ENCODE results near the gene PRPF6. TPM values are rescaled to one million over a fixed set of nuclear protein-coding genes. Genes with fewer than 3 reads are reported as not detected.

Gene PRPF6
- total RNA-seq, 2 experiments from 2014 or later: 45.1 to 73.7 TPM

DNA sequence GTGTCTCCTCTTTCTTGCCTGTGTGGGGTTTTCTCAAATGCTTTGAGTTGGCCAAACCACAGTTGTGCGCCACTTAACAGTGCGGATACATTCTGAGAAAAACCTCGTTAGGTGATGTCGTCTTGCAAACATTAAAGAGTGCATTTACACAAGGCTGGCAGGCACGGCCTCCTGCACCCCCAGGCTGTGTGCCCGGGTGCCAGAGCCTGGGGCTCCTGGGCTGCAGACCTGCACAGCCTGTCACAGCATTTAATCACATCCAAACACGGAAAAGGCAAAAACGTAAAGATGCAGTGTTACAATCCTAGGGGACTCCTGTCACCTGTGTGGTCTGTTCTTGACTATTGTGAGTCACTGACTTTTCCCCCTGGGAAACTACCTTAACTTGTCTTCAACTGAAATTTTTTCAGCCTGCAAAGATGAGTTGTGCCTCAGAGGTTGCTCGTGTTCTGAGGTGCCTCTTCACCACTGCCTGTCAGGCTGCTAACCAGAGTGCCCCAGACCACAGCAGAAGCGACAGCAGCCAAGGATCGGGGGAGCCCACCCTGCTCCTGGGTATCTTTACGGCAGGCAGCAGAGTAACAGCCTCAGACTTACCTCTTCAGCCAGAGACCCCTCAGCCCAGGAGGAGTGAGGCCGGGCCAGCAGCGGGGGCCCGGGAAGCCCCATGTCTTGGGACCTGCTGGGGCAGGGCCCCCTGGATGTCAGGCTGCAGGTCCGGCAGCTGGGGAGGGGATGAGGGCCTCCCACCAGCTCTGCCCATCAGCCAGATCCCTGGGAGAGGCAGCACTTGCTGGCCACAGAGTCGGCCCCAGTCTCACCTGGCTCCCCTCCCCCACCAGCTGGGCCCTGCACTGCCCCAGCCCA is 54.4 kb downstream of the PRPF6 start:
- BruUV-seq (replicated peaks): no TSS peak
- POLR2A ChIA-PET: no interaction called here
- Histone ChIP-seq H3K9me3 (ENCODE audit: low read length) (no peaks in the 10 kb centered on the region), H3K27ac (ENCODE audit: low read depth, low read length, poor library complexity, severe bottlenecking) (no peak overlapping the region), H3K4me1 (ENCODE audit: insufficient read depth, low read length, poor library complexity, severe bottlenecking) (peaks cover 31% of the 10 kb centered on the region), H3K36me3 (ENCODE audit: insufficient read depth, low read length) (peaks cover 36% of the 10 kb centered on the region), H3K9me2 (ENCODE audit: insufficient read depth, low read length) (no peaks in the 10 kb centered on the region), H3K4me2 (ENCODE audit: low read length) (no peak overlapping the region), H2AFZ (ENCODE audit: low read length) (no peak overlapping the region), H3K4me3 (ENCODE audit: low read depth, low read length, poor library complexity, severe bottlenecking) (no peak overlapping the region), H3K79me2 (ENCODE audit: insufficient read depth, low read depth, low read length) (no peaks in the 10 kb centered on the region), H4K20me1 (ENCODE audit: insufficient read depth, low read length) (no peaks in the 10 kb centered on the region)
- intact Hi-C loops (cut with micrococcal nuclease; ENCODE audit: unreplicated experiment): no loop called here
- no peak for DNase-seq (ENCODE audit: low spot score)
- no peak for TF ChIP-seq EZH2phosphoT487 (IDR thresholded peaks at IDR 0.05; ENCODE audit: borderline replicate concordance, low read depth, low read length)
- TF ChIP-seq, protein P1, sequence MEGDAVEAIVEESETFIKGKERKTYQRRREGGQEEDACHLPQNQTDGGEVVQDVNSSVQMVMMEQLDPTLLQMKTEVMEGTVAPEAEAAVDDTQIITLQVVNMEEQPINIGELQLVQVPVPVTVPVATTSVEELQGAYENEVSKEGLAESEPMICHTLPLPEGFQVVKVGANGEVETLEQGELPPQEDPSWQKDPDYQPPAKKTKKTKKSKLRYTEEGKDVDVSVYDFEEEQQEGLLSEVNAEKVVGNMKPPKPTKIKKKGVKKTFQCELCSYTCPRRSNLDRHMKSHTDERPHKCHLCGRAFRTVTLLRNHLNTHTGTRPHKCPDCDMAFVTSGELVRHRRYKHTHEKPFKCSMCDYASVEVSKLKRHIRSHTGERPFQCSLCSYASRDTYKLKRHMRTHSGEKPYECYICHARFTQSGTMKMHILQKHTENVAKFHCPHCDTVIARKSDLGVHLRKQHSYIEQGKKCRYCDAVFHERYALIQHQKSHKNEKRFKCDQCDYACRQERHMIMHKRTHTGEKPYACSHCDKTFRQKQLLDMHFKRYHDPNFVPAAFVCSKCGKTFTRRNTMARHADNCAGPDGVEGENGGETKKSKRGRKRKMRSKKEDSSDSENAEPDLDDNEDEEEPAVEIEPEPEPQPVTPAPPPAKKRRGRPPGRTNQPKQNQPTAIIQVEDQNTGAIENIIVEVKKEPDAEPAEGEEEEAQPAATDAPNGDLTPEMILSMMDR (conservative IDR thresholded peaks at IDR 0.05; ENCODE audit: low read length): no peak
- CTCF ChIA-PET (ENCODE audit: unreplicated experiment): no interaction called here

DNA sequence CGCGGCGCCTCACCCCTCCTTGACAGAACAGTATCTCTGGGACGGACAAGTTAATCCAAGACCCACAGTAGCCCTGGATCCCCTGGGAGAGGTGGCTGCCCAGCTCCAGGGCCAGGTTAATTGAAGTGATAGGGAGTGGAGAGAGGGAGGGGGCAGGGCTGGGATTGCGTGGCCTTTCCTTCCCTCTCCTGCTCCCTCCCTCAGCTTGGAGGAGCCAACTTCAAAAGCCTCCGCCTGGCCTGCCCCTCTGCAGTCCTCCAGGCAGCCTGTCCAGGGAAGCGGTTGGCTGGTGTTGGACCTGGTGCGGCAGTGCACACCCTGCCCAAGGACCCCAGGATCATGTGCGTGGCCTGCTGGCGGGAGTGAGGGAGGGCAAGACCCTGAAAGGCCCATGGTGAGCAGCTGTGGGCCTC is 55.0 kb downstream of the PRPF6 start, which contains the start of gene C20orf204:
TSS of gene C20orf204 (plus strand) at position 250 of the 413 bp plus-strand sequence. CDS start at position 392, 142 bp downstream.
- Histone ChIP-seq H2AFZ (ENCODE audit: low read length) (no peak within 1 kb of the TSS), H3K79me2 (ENCODE audit: insufficient read depth, low read depth, low read length) (no peaks in the 10 kb centered on the region), H3K4me2 (ENCODE audit: low read length) (no peak within 1 kb of the TSS), H3K4me3 (ENCODE audit: low read depth, low read length, poor library complexity, severe bottlenecking) (no peak within 1 kb of the TSS), H3K4me1 (ENCODE audit: insufficient read depth, low read length, poor library complexity, severe bottlenecking) (peaks cover 31% of the 10 kb centered on the region), H3K9me3 (ENCODE audit: low read length) (no peaks in the 10 kb centered on the region), H3K27ac (ENCODE audit: low read depth, low read length, poor library complexity, severe bottlenecking) (no peak within 1 kb of the TSS), H4K20me1 (ENCODE audit: insufficient read depth, low read length) (no peaks in the 10 kb centered on the region), H3K36me3 (ENCODE audit: insufficient read depth, low read length) (peaks cover 30% of the 10 kb centered on the region; the same call in 1 of the 2 replicates), H3K9me2 (ENCODE audit: insufficient read depth, low read length) (no peaks in the 10 kb centered on the region)
- TF ChIP-seq, protein P1 (conservative IDR thresholded peaks at IDR 0.05; ENCODE audit: low read length): no peak
- CTCF ChIA-PET (ENCODE audit: unreplicated experiment): no interaction called here
- DNase-seq (ENCODE audit: low spot score): no peak
- intact Hi-C loops (cut with micrococcal nuclease; ENCODE audit: unreplicated experiment): no loop called here
- BruUV-seq (replicated peaks): no TSS peak
- POLR2A ChIA-PET: no interaction called here
